Uterus (tissue), 2 donors: Measurements from ENCODE around the gene DHX9.

ENCODE experiments used
- CTCF ChIP-seq, 4 experiments: fragments of 200-600 bp in 2 of 4; fragments of 450-650 bp in 2 of 4; sonication (generic) in 2 of 4; IDR thresholded peaks; one replicate each; pipeline ENCODE4 v1.5.1; 2016 to 2019; ENCODE audit warnings: antibody characterized with exemption in 4 of 4, mild to moderate bottlenecking in 2 of 4, moderate library complexity in 1 of 4
- POLR2A ChIP-seq, 2 donors: fragments of 450-650 bp; IDR thresholded peaks; one replicate each; pipeline ENCODE4 v1.6.1; 2016; ENCODE audit warnings: antibody characterized with exemption in 2 of 2, mild to moderate bottlenecking in 1 of 2, moderate library complexity in 1 of 2

- TF ChIP-seq POLR2A (IDR thresholded peaks at IDR 0.05) (no peak), CTCF (IDR thresholded peaks at IDR 0.05) (no peak)
Observed at GRCh38 chr1:182817802-182818201, 21.3 kb upstream of the DHX9 start.
